ENCODE data around the gene NCBP3.

NCBP3 gene

GRCh38 chr17:3761918-3762380, 84.1 kb downstream of the NCBP3 start:
- H3K9me3 Mint-ChIP-seq: no peaks in the 10 kb centered on the region
- no peak overlapping the region for H3K27ac Mint-ChIP-seq (ENCODE audit: low read depth)
- no peaks in the 10 kb centered on the region for H3K27me3 Mint-ChIP-seq
- no peak overlapping the region for H3K4me3 Mint-ChIP-seq
- ATAC-seq (replicated peaks; ENCODE audit: extremely low read depth, poor library complexity, severe bottlenecking) (no peak), DNase-seq (ENCODE audit: low spot score in 2 of 2) (no peak)
- peaks cover 15% of the 10 kb centered on the region for H3K36me3 Mint-ChIP-seq (ENCODE audit: insufficient read depth)
- H3K4me1 Mint-ChIP-seq: peaks cover 46% of the 10 kb centered on the region

DNA sequence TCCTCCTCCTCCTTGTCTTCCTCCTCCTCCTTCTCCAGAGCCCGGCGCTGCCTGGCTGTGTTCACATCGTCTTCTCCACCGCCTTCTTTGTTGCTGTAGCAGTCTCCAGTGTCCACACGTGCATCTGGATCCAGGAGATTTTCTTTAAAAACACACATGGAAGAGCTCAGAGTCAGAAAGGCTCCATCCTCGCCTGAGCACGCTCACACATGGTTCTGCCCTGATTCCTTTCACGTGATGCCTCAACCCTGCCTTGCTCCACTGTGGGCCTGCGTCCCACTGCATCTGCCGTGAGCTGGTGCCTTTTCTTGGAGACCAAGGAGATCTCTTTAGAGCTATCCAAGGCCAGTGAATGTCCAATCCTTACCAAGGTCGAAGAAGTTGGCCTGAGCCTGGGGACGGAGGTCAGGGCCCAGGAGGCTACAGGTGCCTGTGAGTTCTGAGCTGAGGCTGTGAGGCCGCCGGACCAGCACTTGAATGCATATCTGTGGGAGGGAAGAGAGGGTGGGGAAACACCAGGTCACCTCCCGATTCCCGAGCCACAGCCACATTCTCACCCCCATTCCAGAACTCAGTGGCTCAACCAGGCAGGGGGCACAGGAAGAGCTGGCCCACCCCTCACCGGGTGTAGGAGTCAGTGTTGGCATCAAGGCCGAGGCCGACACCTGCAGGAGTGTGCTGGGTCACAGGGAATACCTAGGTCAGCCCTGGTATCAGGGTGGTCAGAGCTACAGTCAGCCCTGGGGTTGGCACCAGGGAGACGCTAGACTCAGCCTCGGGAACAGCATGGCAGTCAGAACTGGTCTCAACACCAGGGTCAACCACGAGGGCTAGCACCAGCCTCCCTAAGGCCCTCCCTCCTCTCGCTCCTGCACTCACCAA, 84.8 kb downstream of the NCBP3 start:
- DNase-seq (ENCODE audit: low spot score in 2 of 2) (no peak), ATAC-seq (replicated peaks; ENCODE audit: extremely low read depth, poor library complexity, severe bottlenecking) (no peak)
- Mint-ChIP-seq H3K36me3 (ENCODE audit: insufficient read depth) (peaks cover 13% of the 10 kb centered on the region), H3K4me1 (peaks cover 40% of the 10 kb centered on the region), H3K4me3 (no peak overlapping the region), H3K9me3 (no peaks in the 10 kb centered on the region), H3K27me3 (no peaks in the 10 kb centered on the region), H3K27ac (ENCODE audit: low read depth) (no peak overlapping the region)

- Mint-ChIP-seq H3K4me1 (peaks cover 34% of the 10 kb centered on the region), H3K27me3 (no peaks in the 10 kb centered on the region), H3K36me3 (ENCODE audit: insufficient read depth) (peaks cover 9% of the 10 kb centered on the region), H3K4me3 (no peak overlapping the region), H3K27ac (ENCODE audit: low read depth) (no peak overlapping the region), H3K9me3 (no peaks in the 10 kb centered on the region)
- DNase-seq (ENCODE audit: low spot score in 2 of 2): no peak
- ATAC-seq (replicated peaks; ENCODE audit: extremely low read depth, poor library complexity, severe bottlenecking): no peak
Observed at GRCh38 chr17:3759597-3760216, 86.3 kb downstream of the NCBP3 start.

DNA sequence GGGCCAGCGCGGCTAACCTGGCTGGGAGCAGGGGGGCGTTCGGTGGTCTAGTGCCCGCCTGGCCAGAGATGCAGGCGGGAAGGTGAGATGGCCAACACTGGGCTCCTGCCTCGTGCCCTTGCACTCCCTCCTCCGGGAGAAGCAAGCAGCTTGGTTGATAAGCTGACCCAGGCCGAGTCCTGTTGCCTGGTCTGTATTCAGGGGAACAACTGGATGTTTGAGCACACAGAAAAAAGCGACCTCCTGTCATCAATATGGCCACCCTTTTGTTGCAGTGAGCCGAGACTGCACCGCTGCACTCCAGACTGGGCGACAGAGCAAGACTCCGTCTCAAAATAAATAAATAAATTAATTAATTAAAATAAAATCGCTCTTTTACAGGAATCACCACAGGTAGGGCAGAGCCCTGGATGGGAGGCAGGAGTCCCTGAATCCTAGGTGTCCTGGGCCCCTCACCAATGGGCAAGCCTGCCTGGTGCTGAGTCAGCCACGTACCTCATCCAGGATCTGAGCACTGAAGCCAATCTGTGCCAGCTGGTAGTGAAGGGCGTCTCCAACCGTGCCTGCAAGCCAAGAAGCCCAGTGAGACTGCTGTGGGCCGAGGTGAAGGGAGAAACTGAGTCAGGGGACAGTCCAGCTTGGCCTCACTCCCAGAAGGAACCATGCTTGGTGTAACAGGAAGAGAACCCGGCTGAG, 90.6 kb downstream of the NCBP3 start:
- Mint-ChIP-seq H3K36me3 (ENCODE audit: insufficient read depth) (peaks cover 5% of the 10 kb centered on the region), H3K9me3 (no peaks in the 10 kb centered on the region), H3K27me3 (no peaks in the 10 kb centered on the region), H3K4me1 (peaks cover 20% of the 10 kb centered on the region), H3K27ac (ENCODE audit: low read depth) (peak overlapping the region; percentile 80), H3K4me3 (peak overlapping the region; percentile 56)
- DNase-seq (ENCODE audit: low spot score in 2 of 2) (no peak), ATAC-seq (replicated peaks; ENCODE audit: extremely low read depth, poor library complexity, severe bottlenecking) (no peak)

GRCh38 chr17:3754458-3755334, 91.3 kb downstream of the NCBP3 start:
- Mint-ChIP-seq H3K36me3 (ENCODE audit: insufficient read depth) (peaks cover 5% of the 10 kb centered on the region), H3K9me3 (no peaks in the 10 kb centered on the region), H3K4me1 (peaks cover 22% of the 10 kb centered on the region), H3K27me3 (no peaks in the 10 kb centered on the region), H3K27ac (ENCODE audit: low read depth) (peak overlapping the region; percentile 80), H3K4me3 (peak overlapping the region; percentile 56)
- ATAC-seq (replicated peaks; ENCODE audit: extremely low read depth, poor library complexity, severe bottlenecking): peak; percentile 86
- DNase-seq (ENCODE audit: low spot score in 2 of 2): peak; percentile 59

DNA sequence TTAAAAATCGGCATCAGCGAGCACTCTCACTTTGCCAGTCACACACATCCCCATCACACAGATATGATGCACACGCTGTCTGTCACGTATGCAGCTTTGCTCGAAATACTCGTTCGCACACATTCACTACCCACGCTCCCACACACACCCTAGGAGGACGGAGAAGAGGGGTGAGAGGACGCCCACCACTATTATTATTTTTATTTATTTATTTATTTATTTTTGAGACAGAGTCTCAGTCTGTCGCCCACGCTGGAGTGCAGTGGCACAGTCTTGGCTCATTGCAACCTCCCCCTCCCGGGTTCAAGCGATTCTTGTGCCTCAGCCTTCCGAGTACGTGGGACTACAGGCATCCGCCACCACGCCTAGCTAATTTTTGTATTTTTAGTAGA, 92.0 kb downstream of the NCBP3 start:
- ATAC-seq (replicated peaks; ENCODE audit: extremely low read depth, poor library complexity, severe bottlenecking): no peak
- peak overlapping the region; percentile 7 for H3K4me3 Mint-ChIP-seq

GRCh38 chr17:3753624-3754023, 92.4 kb downstream of the NCBP3 start:
- H3K4me1 Mint-ChIP-seq: peaks cover 26% of the 10 kb centered on the region
- ATAC-seq (replicated peaks; ENCODE audit: extremely low read depth, poor library complexity, severe bottlenecking) (no peak), DNase-seq (ENCODE audit: low spot score in 2 of 2) (no peak)
- no peaks in the 10 kb centered on the region for H3K27me3 Mint-ChIP-seq
- no peak overlapping the region for H3K27ac Mint-ChIP-seq (ENCODE audit: low read depth)
- no peaks in the 10 kb centered on the region for H3K9me3 Mint-ChIP-seq
- peaks cover 5% of the 10 kb centered on the region for H3K36me3 Mint-ChIP-seq (ENCODE audit: insufficient read depth)
- H3K4me3 Mint-ChIP-seq: peak overlapping the region; percentile 7

More for the DNA sequence above, 92.0 kb downstream of the NCBP3 start:
- DNase-seq (ENCODE audit: low spot score in 2 of 2): no peak
- Mint-ChIP-seq H3K4me1 (peaks cover 22% of the 10 kb centered on the region), H3K27ac (ENCODE audit: low read depth) (no peak overlapping the region), H3K36me3 (ENCODE audit: insufficient read depth) (peaks cover 5% of the 10 kb centered on the region), H3K27me3 (no peaks in the 10 kb centered on the region), H3K9me3 (no peaks in the 10 kb centered on the region)

All from central memory CD8-positive, alpha-beta T cell (primary cell).